ENCODE measurements around the gene PTPRG. TPM values are rescaled to one million over a fixed set of nuclear protein-coding genes. Genes with fewer than 3 reads are reported as not detected.
A peak's percentile ranks its signal among the peaks of the same experiment; 100 is the strongest.

Gene PTPRG
- total RNA-seq, 2 experiments from 2014 or later = 0.10 TPM; not detected in 1

- Mint-ChIP-seq H3K27me3 (no peaks in the 10 kb centered on the region), H3K9me3 (no peaks in the 10 kb centered on the region), H3K4me1 (ENCODE audit: low read depth) (no peaks in the 10 kb centered on the region), H3K4me3 (no peak overlapping the region), H3K36me3 (no peaks in the 10 kb centered on the region), H3K27ac (no peak overlapping the region)
- POLR2A ChIA-PET = no interaction called here
- CTCF ChIA-PET = interaction anchor here (0.8 to 0.9 kb wide), 3 partner anchors 10 to 98 kb away, joined by 3 to 5 read pairs (median 4); no protein-coding TSS in a partner anchor
- intact Hi-C loops (cut with micrococcal nuclease) = no loop called here
- peak; percentile 19 for DNase-seq
Observed at GRCh38 chr3:61936344-61936937, 375.1 kb downstream of the PTPRG start.

- no peak for DNase-seq
- H3K9me3 Mint-ChIP-seq = no peaks in the 10 kb centered on the region
- H3K4me3 Mint-ChIP-seq = no peak overlapping the region
- no peak overlapping the region for H3K27ac Mint-ChIP-seq
- H3K36me3 Mint-ChIP-seq = no peaks in the 10 kb centered on the region
- H3K4me1 Mint-ChIP-seq (ENCODE audit: low read depth) = no peaks in the 10 kb centered on the region
- intact Hi-C loops (cut with micrococcal nuclease) = no loop called here
- ChIA-PET CTCF (no interaction called here), POLR2A (no interaction called here)
- H3K27me3 Mint-ChIP-seq = no peaks in the 10 kb centered on the region
Observed at GRCh38 chr3:61937477-61937876, 376.1 kb downstream of the PTPRG start.

GRCh38 chr3:61938878-61939549 is 377.6 kb downstream of the PTPRG start:
- H3K27me3 Mint-ChIP-seq = no peaks in the 10 kb centered on the region
- DNase-seq = no peak
- H3K4me1 Mint-ChIP-seq (ENCODE audit: low read depth) = no peaks in the 10 kb centered on the region
- H3K27ac Mint-ChIP-seq = no peak overlapping the region
- CTCF ChIA-PET = no interaction called here
- no peaks in the 10 kb centered on the region for H3K36me3 Mint-ChIP-seq
- POLR2A ChIA-PET = no interaction called here
- intact Hi-C loops (cut with micrococcal nuclease) = no loop called here
- H3K4me3 Mint-ChIP-seq = no peak overlapping the region
- no peaks in the 10 kb centered on the region for H3K9me3 Mint-ChIP-seq

- POLR2A ChIA-PET = no interaction called here
- no peak for DNase-seq
- intact Hi-C loops (cut with micrococcal nuclease) = no loop called here
- Mint-ChIP-seq H3K27me3 (no peaks in the 10 kb centered on the region), H3K27ac (no peak overlapping the region), H3K36me3 (no peaks in the 10 kb centered on the region), H3K4me1 (ENCODE audit: low read depth) (no peaks in the 10 kb centered on the region), H3K4me3 (no peak overlapping the region), H3K9me3 (peaks cover 2% of the 10 kb centered on the region)
- CTCF ChIA-PET = no interaction called here
Observed at GRCh38 chr3:61940236-61940635, 378.9 kb downstream of the PTPRG start.

- Mint-ChIP-seq H3K36me3 (no peaks in the 10 kb centered on the region), H3K9me3 (peaks cover 2% of the 10 kb centered on the region), H3K4me3 (no peak overlapping the region), H3K27ac (no peak overlapping the region), H3K27me3 (no peaks in the 10 kb centered on the region), H3K4me1 (ENCODE audit: low read depth) (no peaks in the 10 kb centered on the region)
- ChIA-PET CTCF (no interaction called here), POLR2A (no interaction called here)
- no peak for DNase-seq
- intact Hi-C loops (cut with micrococcal nuclease) = no loop called here
Observed at GRCh38 chr3:61943975-61944374, 382.6 kb downstream of the PTPRG start.

- Mint-ChIP-seq H3K4me1 (ENCODE audit: low read depth) (no peaks in the 10 kb centered on the region), H3K36me3 (no peaks in the 10 kb centered on the region)
Observed at GRCh38 chr3:61944726-61945125, 383.4 kb downstream of the PTPRG start.

GRCh38 chr3:61945657-61946056 is 384.3 kb downstream of the PTPRG start:
- no peaks in the 10 kb centered on the region for H3K4me1 Mint-ChIP-seq (ENCODE audit: low read depth)
- DNase-seq = no peak
- no peaks in the 10 kb centered on the region for H3K36me3 Mint-ChIP-seq
- intact Hi-C loops (cut with micrococcal nuclease) = no loop called here
- H3K4me3 Mint-ChIP-seq = no peak overlapping the region
- peaks cover 2% of the 10 kb centered on the region for H3K9me3 Mint-ChIP-seq
- ChIA-PET CTCF (interaction anchor here (0.6 to 1.9 kb wide), 2 partner anchors 9 to 143 kb away, joined by 3 to 5 read pairs; no protein-coding TSS in a partner anchor), POLR2A (no interaction called here)
- H3K27ac Mint-ChIP-seq = no peak overlapping the region
- H3K27me3 Mint-ChIP-seq = peaks cover 2% of the 10 kb centered on the region

More at GRCh38 chr3:61944726-61945125, 383.4 kb downstream of the PTPRG start:
- no peak for DNase-seq
- CTCF ChIA-PET = no interaction called here
- Mint-ChIP-seq H3K27ac (no peak overlapping the region), H3K4me3 (no peak overlapping the region), H3K9me3 (peaks cover 2% of the 10 kb centered on the region), H3K27me3 (no peaks in the 10 kb centered on the region)
- POLR2A ChIA-PET = no interaction called here
- intact Hi-C loops (cut with micrococcal nuclease) = no loop called here

- Mint-ChIP-seq H3K9me3 (peaks cover 2% of the 10 kb centered on the region), H3K4me3 (no peak overlapping the region), H3K4me1 (ENCODE audit: low read depth) (no peaks in the 10 kb centered on the region), H3K27ac (no peak overlapping the region), H3K36me3 (no peaks in the 10 kb centered on the region), H3K27me3 (peaks cover 2% of the 10 kb centered on the region)
- ChIA-PET CTCF (interaction anchor here (1.9 kb wide), 1 partner anchor 10 kb away, joined by 5 read pairs; no protein-coding TSS in a partner anchor), POLR2A (no interaction called here)
- intact Hi-C loops (cut with micrococcal nuclease) = no loop called here
- DNase-seq = no peak
Observed at GRCh38 chr3:61946570-61947324, 385.4 kb downstream of the PTPRG start.

GRCh38 chr3:61947456-61947855 is 386.1 kb downstream of the PTPRG start:
- POLR2A ChIA-PET = no interaction called here
- intact Hi-C loops (cut with micrococcal nuclease) = no loop called here
- H3K4me1 Mint-ChIP-seq (ENCODE audit: low read depth) = no peaks in the 10 kb centered on the region
- H3K36me3 Mint-ChIP-seq = no peaks in the 10 kb centered on the region
- no peak overlapping the region for H3K4me3 Mint-ChIP-seq
- H3K27me3 Mint-ChIP-seq = peaks cover 2% of the 10 kb centered on the region
- peaks cover 2% of the 10 kb centered on the region for H3K9me3 Mint-ChIP-seq
- DNase-seq = no peak
- CTCF ChIA-PET = no interaction called here
- H3K27ac Mint-ChIP-seq = no peak overlapping the region

GRCh38 chr3:61948699-61949305 is 387.4 kb downstream of the PTPRG start:
- Mint-ChIP-seq H3K36me3 (no peaks in the 10 kb centered on the region), H3K27me3 (peaks cover 2% of the 10 kb centered on the region), H3K9me3 (peaks cover 2% of the 10 kb centered on the region), H3K27ac (no peak overlapping the region), H3K4me3 (no peak overlapping the region), H3K4me1 (ENCODE audit: low read depth) (no peaks in the 10 kb centered on the region)
- intact Hi-C loops (cut with micrococcal nuclease) = no loop called here
- CTCF ChIA-PET = interaction anchor here (1.0 kb wide), 1 partner anchor 12 kb away, joined by 3 read pairs; no protein-coding TSS in a partner anchor
- DNase-seq = no peak
- POLR2A ChIA-PET = no interaction called here

GRCh38 chr3:61954097-61954540 is 392.7 kb downstream of the PTPRG start:
- DNase-seq = no peak
- Mint-ChIP-seq H3K4me1 (ENCODE audit: low read depth) (no peaks in the 10 kb centered on the region), H3K36me3 (no peaks in the 10 kb centered on the region), H3K27me3 (peaks cover 2% of the 10 kb centered on the region), H3K4me3 (no peak overlapping the region), H3K9me3 (no peaks in the 10 kb centered on the region), H3K27ac (no peak overlapping the region)
- intact Hi-C loops (cut with micrococcal nuclease) = no loop called here
- ChIA-PET POLR2A (no interaction called here), CTCF (no interaction called here)

GRCh38 chr3:61955483-61955882 is 394.1 kb downstream of the PTPRG start:
- Mint-ChIP-seq H3K27ac (no peak overlapping the region), H3K36me3 (no peaks in the 10 kb centered on the region), H3K4me1 (ENCODE audit: low read depth) (no peaks in the 10 kb centered on the region), H3K9me3 (no peaks in the 10 kb centered on the region), H3K4me3 (no peak overlapping the region), H3K27me3 (no peaks in the 10 kb centered on the region)
- POLR2A ChIA-PET = no interaction called here
- intact Hi-C loops (cut with micrococcal nuclease) = no loop called here
- DNase-seq = no peak
- CTCF ChIA-PET = no interaction called here

Measured in activated CD4-positive, alpha-beta memory T cell treated with anti-CD3 and anti-CD28 coated beads for 36 hours (primary cell).